COLO668 (cell line): ENCODE measurements around the gene PCDHA5.
"Not testable (repeated sequence)": the region's sequence is repeated elsewhere in the genome, so short reads cannot be mapped to it uniquely, and the experiment has no call there.

Experiments used
- DNase-seq: peaks from one replicate; lab custom pipeline; 2025; ENCODE audit not compliant: unreplicated experiment; lab: John Stamatoyannopoulos, UW

PCDHA5 gene

GRCh38 chr5:140822969-140823368, 1.6 kb downstream of the PCDHA5 start:
- DNase-seq: not testable (repeated sequence)

- no peak for DNase-seq
Measured at GRCh38 chr5:140823475-140823874, 2.1 kb downstream of the PCDHA5 start.

DNA sequence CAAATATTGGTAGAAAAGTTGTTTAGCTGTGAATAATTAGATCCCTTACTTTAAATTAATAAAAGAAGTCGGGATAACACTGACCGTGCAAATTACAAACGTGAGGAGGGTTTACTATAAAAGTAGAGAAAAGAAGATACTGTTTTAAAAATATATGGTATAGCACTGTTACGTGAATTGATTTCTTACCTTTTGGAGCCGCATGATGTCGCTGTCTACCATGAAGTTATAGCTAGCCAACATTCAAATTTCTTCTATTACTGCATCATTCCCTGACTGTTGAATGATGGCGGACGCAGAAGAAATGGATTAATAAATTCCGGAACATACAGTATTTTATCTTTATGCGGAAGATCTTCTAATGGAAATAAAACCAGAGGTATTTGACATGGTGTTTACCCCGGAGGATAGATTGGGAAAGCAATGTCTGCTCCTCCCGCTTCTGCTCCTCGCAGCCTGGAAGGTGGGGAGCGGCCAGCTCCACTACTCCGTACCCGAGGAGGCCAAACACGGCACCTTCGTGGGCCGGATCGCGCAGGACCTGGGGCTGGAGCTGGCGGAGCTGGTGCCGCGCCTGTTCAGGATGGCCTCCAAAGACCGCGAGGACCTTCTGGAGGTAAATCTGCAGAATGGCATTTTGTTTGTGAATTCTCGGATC, 6.4 kb downstream of the PCDHA5 start, which contains the start of gene PCDHA6:
Gene PCDHA6, plus strand, starts transcription at position 257 of the 658 bp plus-strand sequence. Its CDS starts 132 bp downstream, at position 389.
- DNase-seq: no peak

GRCh38 chr5:140828362-140828737, 6.9 kb downstream of the PCDHA5 start:
- DNase-seq: no peak

GRCh38 chr5:140829511-140830501, 8.4 kb downstream of the PCDHA5 start:
- DNase-seq: not testable (repeated sequence)

GRCh38 chr5:140833993-140834392, 12.6 kb downstream of the PCDHA5 start, which contains the start of gene PCDHA7:
PCDHA7 (plus strand) TSS chr5:140834269; CDS start chr5:140834384, 115 bp downstream.
- DNase-seq: no peak

DNA sequence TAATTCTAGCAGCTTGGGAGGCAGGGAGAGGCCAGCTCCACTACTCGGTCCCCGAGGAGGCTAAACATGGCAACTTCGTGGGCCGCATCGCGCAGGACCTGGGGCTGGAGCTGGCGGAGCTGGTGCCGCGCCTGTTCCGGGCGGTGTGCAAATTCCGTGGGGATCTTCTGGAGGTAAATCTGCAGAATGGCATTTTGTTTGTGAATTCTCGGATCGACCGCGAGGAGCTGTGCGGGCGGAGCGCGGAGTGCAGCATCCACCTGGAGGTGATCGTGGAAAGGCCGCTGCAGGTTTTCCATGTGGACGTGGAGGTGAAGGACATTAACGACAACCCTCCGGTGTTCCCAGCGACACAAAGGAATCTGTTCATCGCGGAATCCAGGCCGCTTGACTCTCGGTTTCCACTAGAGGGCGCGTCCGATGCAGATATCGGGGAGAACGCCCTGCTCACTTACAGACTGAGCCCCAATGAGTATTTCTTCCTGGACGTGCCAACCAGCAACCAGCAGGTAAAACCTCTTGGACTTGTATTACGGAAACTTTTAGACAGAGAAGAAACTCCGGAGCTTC, 13.1 kb downstream of the PCDHA5 start:
- not testable (repeated sequence) for DNase-seq

DNA sequence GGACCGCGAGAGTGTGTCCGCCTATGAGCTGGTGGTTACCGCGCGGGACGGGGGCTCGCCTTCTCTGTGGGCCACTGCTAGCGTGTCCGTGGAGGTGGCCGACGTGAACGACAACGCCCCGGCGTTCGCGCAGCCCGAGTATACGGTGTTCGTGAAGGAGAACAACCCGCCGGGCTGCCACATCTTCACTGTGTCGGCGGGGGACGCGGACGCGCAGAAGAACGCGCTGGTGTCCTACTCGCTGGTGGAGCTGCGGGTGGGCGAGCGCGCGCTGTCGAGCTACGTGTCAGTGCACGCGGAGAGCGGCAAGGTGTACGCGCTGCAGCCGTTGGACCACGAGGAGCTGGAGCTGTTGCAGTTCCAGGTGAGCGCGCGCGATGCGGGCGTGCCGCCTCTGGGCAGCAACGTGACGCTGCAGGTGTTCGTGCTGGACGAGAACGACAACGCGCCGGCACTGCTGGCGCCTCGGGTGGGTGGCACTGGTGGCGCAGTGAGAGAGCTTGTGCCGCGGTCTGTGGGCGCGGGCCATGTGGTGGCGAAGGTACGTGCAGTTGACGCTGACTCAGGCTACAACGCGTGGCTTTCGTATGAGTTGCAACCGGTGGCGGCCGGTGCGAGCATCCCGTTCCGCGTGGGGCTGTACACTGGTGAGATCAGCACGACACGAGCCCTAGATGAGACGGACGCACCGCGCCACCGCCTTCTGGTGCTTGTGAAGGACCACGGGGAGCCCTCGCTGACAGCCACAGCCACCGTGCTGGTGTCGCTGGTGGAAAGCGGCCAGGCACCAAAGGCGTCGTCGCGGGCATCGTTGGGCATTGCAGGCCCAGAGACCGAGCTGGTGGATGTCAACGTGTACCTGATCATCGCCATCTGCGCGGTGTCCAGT, 14.5 kb downstream of the PCDHA5 start:
- DNase-seq: no peak

GRCh38 chr5:140840978-140841962, 19.9 kb downstream of the PCDHA5 start, which contains the start of gene PCDHA8:
PCDHA8 (plus strand) TSS chr5:140841187; CDS start chr5:140841322, 135 bp downstream.
- DNase-seq: no peak

- DNase-seq: no peak
Measured at GRCh38 chr5:140842798-140843733, 21.7 kb downstream of the PCDHA5 start.

DNA sequence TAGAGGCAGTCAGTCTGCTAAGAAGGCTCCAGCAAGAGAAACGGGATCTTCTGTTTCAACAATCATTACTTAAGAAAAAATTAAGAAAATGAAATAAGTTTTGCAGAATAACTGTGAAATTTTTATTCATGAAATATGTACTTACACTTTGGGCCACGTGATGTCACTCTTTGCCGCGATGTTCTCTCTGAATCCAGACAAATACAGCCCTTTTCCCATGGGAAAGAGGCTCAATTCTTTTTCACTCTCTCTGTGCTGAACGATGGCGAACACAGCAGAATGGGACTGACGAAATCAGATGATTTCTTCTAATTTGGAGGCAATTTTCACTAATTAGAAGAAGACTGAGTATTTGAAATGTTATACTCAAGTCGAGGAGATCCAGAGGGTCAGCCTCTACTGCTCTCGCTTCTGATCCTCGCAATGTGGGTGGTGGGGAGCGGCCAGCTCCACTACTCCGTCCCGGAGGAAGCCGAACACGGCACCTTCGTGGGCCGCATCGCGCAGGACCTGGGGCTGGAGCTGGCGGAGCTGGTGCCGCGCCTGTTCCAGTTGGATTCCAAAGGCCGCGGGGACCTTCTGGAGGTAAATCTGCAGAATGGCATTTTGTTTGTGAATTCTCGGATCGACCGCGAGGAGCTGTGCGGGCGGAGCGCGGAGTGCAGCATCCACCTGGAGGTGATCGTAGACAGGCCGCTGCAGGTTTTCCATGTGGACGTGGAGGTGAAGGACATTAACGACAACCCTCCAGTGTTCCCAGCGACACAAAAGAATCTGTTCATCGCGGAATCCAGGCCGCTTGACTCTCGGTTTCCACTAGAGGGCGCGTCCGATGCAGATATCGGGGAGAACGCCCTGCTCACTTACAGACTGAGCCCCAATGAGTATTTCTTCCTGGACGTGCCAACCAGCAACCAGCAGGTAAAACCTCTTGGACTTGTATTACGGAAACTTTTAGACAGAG, 27.0 kb downstream of the PCDHA5 start, which contains the start of gene PCDHA9:
Gene PCDHA9, plus strand, starts transcription at position 244 of the 964 bp plus-strand sequence. Its CDS starts 114 bp downstream, at position 358.
- not testable (repeated sequence) for DNase-seq

- DNase-seq: not testable (repeated sequence)
Measured at GRCh38 chr5:140849831-140850634, 28.6 kb downstream of the PCDHA5 start.

GRCh38 chr5:140855772-140856674, 34.6 kb downstream of the PCDHA5 start, which contains the start of gene PCDHA10:
PCDHA10 (plus strand) TSS chr5:140855897; CDS start chr5:140856049, 152 bp downstream.
- DNase-seq: no peak

DNA sequence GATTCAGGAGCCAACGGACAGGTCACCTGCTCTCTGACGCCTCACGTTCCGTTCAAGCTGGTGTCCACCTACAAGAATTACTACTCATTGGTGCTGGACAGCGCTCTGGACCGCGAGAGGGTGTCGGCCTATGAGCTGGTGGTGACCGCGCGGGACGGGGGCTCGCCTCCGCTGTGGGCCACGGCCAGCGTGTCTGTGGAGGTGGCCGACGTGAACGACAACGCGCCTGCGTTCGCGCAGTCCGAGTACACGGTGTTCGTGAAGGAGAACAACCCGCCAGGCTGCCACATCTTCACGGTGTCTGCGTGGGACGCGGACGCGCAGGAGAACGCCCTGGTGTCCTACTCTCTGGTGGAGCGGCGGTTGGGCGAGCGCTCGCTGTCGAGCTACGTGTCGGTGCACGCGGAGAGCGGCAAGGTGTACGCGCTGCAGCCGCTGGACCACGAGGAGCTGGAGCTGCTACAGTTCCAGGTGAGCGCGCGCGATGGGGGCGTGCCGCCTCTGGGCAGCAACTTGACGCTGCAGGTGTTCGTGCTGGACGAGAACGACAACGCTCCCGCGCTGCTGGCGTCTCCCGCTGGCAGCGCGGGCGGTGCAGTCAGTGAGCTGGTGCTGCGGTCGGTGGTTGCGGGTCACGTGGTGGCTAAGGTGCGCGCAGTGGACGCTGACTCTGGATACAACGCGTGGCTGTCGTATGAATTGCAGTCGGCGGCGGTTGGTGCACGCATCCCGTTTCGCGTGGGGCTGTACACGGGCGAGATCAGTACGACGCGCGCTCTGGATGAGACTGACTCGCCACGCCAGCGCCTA, 36.0 kb downstream of the PCDHA5 start:
- DNase-seq: no peak
